Measurements from ENCODE around the gene VPS35. TPM values are rescaled to one million over a fixed set of nuclear protein-coding genes. Genes with fewer than 3 reads are reported as not detected.
A peak's percentile ranks its signal among the peaks of the same experiment; 100 is the strongest.
"Not testable (repeated sequence)": the region's sequence is repeated elsewhere in the genome, so short reads cannot be mapped to it uniquely, and the experiment has no call there.

Gene VPS35
- total and polyA plus RNA-seq, 2 of the 13 experiments (the other 11 are each of a cell fraction or from before 2014, with no cell fraction given), result 30.7 to 136 TPM

DNA sequence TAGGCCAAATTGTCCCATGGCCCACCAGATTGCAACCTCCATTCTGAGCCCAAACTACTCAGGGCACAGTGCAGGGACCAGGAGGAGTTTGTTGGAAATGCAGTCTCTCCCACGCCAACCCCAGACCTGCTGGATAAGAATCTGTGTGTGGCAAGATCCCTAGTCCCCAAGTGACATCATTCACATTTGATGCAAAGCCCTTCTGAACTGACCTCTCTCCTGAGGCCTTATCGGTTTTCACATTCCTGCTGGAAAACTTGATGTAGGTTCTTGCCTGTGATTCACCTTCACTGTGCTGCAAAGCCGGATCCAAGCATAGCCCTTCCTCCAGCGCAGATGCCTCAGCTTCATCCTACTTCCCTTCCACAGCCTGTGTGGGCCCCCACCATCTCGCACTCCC lies 61.2 kb downstream of the VPS35 start:
- CTCF ChIA-PET (ENCODE audit: low intra/inter-chr PET ratio, low total read pairs), result no interaction called here
- Histone ChIP-seq H4K20me1 (ENCODE audit: insufficient read depth, low read length) (no peaks in the 10 kb centered on the region), H3K4me1 (ENCODE audit: insufficient read depth, low read length) (peaks cover 42% of the 10 kb centered on the region), H3K27ac (ENCODE audit: extremely low read length, insufficient read depth, low read length) (no peak overlapping the region), H3K36me3 (replicated peaks in 1 of 2; ENCODE audit: control insufficient read depth in 1 of 2, insufficient read depth in 2 of 2, low read length in 2 of 2) (no peaks in the 10 kb centered on the region), H3K27me3 (ENCODE audit: control insufficient read depth in 1 of 2, insufficient read depth in 2 of 2, low read length in 2 of 2) (no peaks in the 10 kb centered on the region), H3K4me3 (replicated peaks in 1 of 3; ENCODE audit: insufficient read depth in 1 of 3, low read depth in 2 of 3, low read length in 3 of 3) (no peak overlapping the region), H3K79me2 (ENCODE audit: insufficient read depth, low read length) (no peaks in the 10 kb centered on the region), H2AFZ (ENCODE audit: low read length) (no peak overlapping the region), H3K9ac (ENCODE audit: insufficient read depth, low read depth, low read length) (no peak overlapping the region), H3K9me3 (ENCODE audit: low read length) (no peaks in the 10 kb centered on the region), H3K4me2 (ENCODE audit: low read depth, low read length) (no peak overlapping the region)
- no peak for ATAC-seq
- in situ Hi-C loops (cut with HindIII; ENCODE audit: extremely low pct_ligation_motif_present, low pct_unique_long_range_greater_than_20kb) (no loop called here), intact Hi-C loops (cut with micrococcal nuclease; ENCODE audit: unreplicated experiment) (no loop called here)
- POLR2A ChIA-PET, result no interaction called here
- BruUV-seq (replicated peaks), result no TSS peak
- 45% methylated on average over 5 of the region's 5 CpGs for WGBS (ENCODE audit: low lambda C conversion rate)
- TF ChIP-seq ZKSCAN5 (CRISPR knock-in tag; IDR thresholded peaks at IDR 0.05) (no peak), ZNF782 (CRISPR knock-in tag; IDR thresholded peaks at IDR 0.05; ENCODE audit: borderline replicate concordance) (0 out of 2 replicates have a peak, but pooled peaks have one; percentile 16)
- no peak for FAIRE-seq
- no peak for DNase-seq (ENCODE audit: low spot score)

DNA sequence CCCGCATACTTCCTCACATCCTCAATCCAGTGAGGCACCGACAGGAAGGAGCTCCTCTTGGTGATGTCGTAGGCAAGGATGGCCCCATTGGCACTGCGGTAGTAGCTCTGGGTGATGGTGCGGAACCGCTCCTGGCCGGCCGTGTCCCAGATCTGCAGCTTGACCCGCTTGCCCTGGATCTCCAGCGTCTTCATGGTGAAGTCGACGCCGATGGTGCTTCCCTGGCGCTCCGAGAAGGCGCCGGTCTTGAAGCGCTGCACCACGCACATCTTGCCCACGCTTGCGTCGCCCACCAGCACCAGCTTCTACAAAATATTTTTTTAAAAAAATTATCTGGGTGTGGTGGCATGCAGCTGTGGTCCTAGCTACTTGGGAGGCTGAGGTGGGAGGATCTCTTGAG lies 62.3 kb downstream of the VPS35 start:
- POLR2A ChIA-PET; FAIRE-seq; H3K9me3 ChIP-seq (ENCODE audit: low read length); H2AFZ ChIP-seq (ENCODE audit: low read length); H3K27ac ChIP-seq (ENCODE audit: extremely low read length, insufficient read depth, low read length); H3K27me3 ChIP-seq (ENCODE audit: control insufficient read depth in 1 of 2, insufficient read depth in 2 of 2, low read length in 2 of 2); H3K9ac ChIP-seq (ENCODE audit: insufficient read depth, low read depth, low read length); BruUV-seq (replicated peaks); H3K4me3 ChIP-seq (replicated peaks in 1 of 3; ENCODE audit: insufficient read depth in 1 of 3, low read depth in 2 of 3, low read length in 3 of 3); ATAC-seq; H3K4me2 ChIP-seq (ENCODE audit: low read depth, low read length); intact Hi-C loops (cut with micrococcal nuclease; ENCODE audit: unreplicated experiment); H3K36me3 ChIP-seq (replicated peaks in 1 of 2; ENCODE audit: control insufficient read depth in 1 of 2, insufficient read depth in 2 of 2, low read length in 2 of 2); in situ Hi-C loops (cut with HindIII; ENCODE audit: extremely low pct_ligation_motif_present, low pct_unique_long_range_greater_than_20kb); CTCF ChIA-PET (ENCODE audit: low intra/inter-chr PET ratio, low total read pairs); H4K20me1 ChIP-seq (ENCODE audit: insufficient read depth, low read length); H3K79me2 ChIP-seq (ENCODE audit: insufficient read depth, low read length); DNase-seq (ENCODE audit: low spot score): not testable (repeated sequence)
- 91% methylated on average over 19 of the region's 22 CpGs for WGBS (ENCODE audit: low lambda C conversion rate)
- peaks cover 44% of the 10 kb centered on the region for H3K4me1 ChIP-seq (ENCODE audit: insufficient read depth, low read length)

DNA sequence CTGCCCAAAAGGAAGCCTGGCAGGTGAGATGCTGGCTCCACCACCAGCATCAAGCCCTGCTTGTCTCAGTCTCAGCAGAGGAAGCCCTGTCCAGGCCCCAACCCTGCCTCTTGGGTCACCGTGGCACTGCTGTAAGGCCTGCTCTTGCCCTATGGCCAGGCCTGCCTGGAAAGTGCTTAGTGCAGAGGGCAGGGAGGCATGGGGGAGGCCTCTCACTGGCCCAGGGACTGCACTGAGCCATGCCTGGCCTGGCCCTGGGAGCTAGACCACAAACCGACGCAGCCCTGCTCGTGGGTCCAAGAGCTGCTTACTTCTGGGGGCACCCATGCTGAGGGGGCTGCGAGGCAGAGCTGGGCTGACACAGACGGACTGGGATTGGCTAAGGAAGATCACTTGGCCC lies 64.1 kb downstream of the VPS35 start:
- H4K20me1 ChIP-seq (ENCODE audit: insufficient read depth, low read length); H3K27me3 ChIP-seq (ENCODE audit: control insufficient read depth in 1 of 2, insufficient read depth in 2 of 2, low read length in 2 of 2); DNase-seq (ENCODE audit: low spot score); intact Hi-C loops (cut with micrococcal nuclease; ENCODE audit: unreplicated experiment); in situ Hi-C loops (cut with HindIII; ENCODE audit: extremely low pct_ligation_motif_present, low pct_unique_long_range_greater_than_20kb); H3K4me2 ChIP-seq (ENCODE audit: low read depth, low read length); BruUV-seq (replicated peaks); H2AFZ ChIP-seq (ENCODE audit: low read length); H3K9ac ChIP-seq (ENCODE audit: insufficient read depth, low read depth, low read length); H3K36me3 ChIP-seq (replicated peaks in 1 of 2; ENCODE audit: control insufficient read depth in 1 of 2, insufficient read depth in 2 of 2, low read length in 2 of 2); CTCF ChIA-PET (ENCODE audit: low intra/inter-chr PET ratio, low total read pairs); H3K27ac ChIP-seq (ENCODE audit: extremely low read length, insufficient read depth, low read length); POLR2A ChIA-PET; H3K4me3 ChIP-seq (replicated peaks in 1 of 3; ENCODE audit: insufficient read depth in 1 of 3, low read depth in 2 of 3, low read length in 3 of 3); FAIRE-seq; H3K9me3 ChIP-seq (ENCODE audit: low read length): not testable (repeated sequence)
- 48% methylated on average over 4 of the region's 6 CpGs for WGBS (ENCODE audit: low lambda C conversion rate)
- peaks cover 42% of the 10 kb centered on the region for H3K4me1 ChIP-seq (ENCODE audit: insufficient read depth, low read length)
- H3K79me2 ChIP-seq (ENCODE audit: insufficient read depth, low read length), result peaks cover 13% of the 10 kb centered on the region
- ATAC-seq, result peak; percentile 22
